ENCODE data around the gene BCR.

- TF ChIP-seq CTCF (IDR thresholded peaks at IDR 0.05; ENCODE audit: low read depth, low read length, poor library complexity, severe bottlenecking) (no peak), EZH2phosphoT487 (IDR thresholded peaks at IDR 0.05; ENCODE audit: borderline replicate concordance, low read length) (no peak)
Observed at GRCh38 chr22:23187871-23188700, 7.8 kb downstream of the BCR start.

Measured in DOHH2 (cell line).